GM18861 (cell line): ENCODE results near the gene ZNF853.
"Not testable (repeated sequence)": the region's sequence is repeated elsewhere in the genome, so short reads cannot be mapped to it uniquely, and the experiment has no call there.

Experiments
- ATAC-seq: cut with Tn5 transposase; IDR thresholded peaks from one replicate; pipeline ENCODE4 v1.9.1; 2021; ENCODE audit not compliant: unreplicated experiment

Gene ZNF853

GRCh38 chr7:6606866-6607583 is 8.4 kb upstream of the ZNF853 start:
- no peak for ATAC-seq

- ATAC-seq = no peak
Observed at GRCh38 chr7:6607651-6608051, 7.8 kb upstream of the ZNF853 start.

- ATAC-seq = no peak
Observed at GRCh38 chr7:6608081-6608480, 7.3 kb upstream of the ZNF853 start.

DNA sequence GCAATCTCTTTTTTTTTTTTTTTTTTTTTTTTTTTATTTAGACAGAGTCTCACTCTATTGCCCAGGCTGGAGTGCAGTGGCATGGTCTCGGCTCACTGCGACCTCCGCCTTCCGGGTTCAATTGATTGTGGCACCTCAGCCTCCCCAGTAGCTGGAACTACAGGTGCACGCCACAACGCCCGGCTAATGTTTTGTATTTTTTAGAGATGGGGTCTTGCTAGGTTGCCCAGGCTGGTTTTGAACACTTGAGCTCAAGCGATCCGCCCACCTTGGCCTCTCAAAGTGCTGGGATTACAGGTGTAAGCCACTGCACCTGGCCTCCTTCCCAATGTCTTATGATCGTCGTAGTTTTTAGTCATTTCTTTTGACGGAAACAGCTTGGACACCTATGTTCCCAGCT is 6.6 kb upstream of the ZNF853 start:
- ATAC-seq = no peak

DNA sequence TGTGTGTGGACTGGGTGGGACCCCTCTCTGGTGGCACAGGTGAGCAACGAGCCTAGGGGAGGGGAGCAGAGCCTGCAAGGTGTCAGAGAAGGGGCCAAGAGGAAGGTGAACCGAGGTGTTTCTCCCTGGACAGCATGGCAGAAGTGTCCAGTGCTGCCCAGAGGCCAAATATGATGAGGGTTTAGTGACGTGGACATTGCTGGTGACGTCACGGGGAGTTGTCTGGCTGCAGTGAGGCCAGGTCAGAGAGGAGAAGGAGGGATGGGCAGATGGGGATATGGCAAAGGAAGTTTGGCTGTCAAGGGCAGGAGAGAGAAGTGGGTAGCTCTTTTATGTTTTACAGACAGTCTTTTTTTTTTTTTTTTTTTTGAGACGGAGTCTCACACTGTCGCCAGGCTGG is 2.6 kb upstream of the ZNF853 start:
- ATAC-seq = no peak

DNA sequence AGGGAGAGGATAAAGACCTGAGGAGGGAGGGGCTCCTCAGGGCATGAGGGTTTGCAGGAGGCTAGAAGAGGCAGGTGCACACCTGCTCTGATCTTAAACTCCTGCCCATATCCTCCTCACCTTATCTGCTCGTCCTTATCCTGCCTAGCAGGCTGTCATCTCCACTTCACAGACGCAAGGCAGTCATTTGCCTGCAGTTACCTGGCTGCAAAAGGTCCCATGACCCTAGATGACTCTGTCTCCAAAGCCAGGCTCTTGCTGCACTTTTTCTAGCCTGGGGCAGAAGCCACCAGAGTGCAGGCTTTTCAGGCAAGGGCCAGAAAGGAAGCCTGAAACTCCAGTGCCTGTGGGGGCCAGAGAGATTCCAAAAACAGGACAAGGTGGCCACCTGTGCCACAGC is 1.7 kb upstream of the ZNF853 start:
- ATAC-seq = no peak

DNA sequence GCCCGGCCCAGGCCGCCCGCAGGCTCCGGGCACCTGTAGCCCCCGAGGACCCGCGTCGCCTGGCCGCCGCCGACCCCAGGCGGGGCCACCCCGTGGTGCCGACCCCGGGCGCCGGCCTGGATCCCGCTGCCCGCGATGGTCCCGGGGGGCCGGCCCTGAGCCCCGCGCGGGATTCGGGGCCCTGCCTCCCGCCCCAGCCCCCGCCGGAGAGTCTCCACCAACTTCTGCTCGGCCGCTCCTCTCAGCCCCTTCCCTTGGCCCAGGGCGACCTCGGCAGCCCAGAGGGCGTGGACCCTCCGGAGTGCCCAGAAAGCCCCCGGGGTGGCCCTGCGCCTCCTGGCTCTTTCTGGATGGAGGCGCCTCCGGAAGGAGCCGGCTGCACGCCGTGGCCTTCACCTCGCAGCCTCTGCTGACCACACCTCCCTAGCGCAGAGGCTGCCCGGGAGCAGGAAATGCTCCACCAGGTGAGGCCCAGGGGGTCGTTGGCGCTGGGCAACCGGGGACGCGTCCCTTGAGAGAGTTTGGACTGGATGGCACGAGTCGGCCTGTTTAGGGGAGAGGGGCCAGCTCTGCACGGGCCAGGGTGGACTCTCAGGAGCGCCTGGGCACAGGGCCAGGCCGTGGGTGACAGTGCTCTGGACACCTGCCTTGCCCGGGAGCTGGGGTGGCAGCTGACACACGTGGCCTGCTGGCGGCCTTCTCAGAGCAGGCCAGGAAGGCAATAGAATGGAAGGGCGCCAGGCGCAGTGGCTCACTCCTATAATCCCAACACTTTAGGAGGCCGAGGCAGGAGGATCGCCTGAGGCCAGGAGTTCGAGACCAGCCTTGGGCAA is 529 bp downstream of the ZNF853 start:
- ATAC-seq = no peak

- ATAC-seq = no peak
Observed at GRCh38 chr7:6616854-6617643, 1.6 kb downstream of the ZNF853 start.

- ATAC-seq = no peak
Observed at GRCh38 chr7:6618621-6619020, 3.2 kb downstream of the ZNF853 start.

GRCh38 chr7:6619961-6620360 is 4.6 kb downstream of the ZNF853 start:
- ATAC-seq = no peak

DNA sequence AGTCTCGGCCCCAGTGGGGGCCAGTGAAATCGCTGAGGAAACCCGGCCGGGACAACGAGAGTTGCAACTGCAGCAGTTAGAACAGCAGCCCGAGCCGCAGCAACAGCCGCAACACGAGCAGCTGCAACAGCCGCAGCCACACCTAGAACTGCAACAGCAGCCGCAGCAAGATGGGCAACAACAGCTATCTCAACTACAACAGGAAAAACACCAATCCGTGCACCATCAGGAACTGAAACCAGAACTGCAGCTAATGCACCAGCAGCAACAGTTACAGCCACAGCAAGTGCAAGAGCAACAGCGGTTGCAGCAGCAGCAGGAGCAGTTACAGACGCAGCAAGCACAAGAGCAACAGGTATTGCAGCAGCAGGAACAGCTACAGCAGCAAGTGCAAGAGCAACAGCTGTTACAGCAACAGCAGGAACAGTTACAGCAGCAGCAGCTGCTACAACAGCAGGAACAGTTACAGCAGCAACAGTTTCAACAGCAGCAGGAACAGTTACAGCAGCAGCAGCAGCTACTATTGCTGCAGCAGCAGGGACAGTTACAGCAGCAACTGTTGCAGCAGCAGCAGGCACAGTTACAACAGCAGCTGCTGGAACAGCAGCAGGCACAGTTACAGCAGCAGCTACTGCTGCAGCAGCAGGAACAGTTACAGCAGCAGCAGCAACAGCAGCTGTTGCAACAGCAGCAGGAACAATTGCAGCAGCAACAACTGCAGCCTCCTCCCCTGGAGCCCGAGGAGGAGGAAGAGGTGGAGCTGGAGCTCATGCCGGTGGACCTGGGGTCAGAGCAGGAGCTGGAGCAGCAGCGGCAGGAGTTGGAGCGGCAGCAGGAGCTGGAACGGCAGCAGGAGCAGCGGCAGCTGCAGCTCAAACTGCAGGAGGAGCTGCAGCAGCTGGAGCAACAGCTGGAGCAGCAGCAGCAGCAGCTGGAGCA is 6.1 kb downstream of the ZNF853 start:
- ATAC-seq = no peak

- no peak for ATAC-seq
Observed at GRCh38 chr7:6622134-6622710, 6.8 kb downstream of the ZNF853 start.

GRCh38 chr7:6623589-6624245 is 8.3 kb downstream of the ZNF853 start:
- ATAC-seq = no peak

- ATAC-seq = no peak
Observed at GRCh38 chr7:6624246-6624611, 8.8 kb downstream of the ZNF853 start.

GRCh38 chr7:6628045-6628444 is 12.6 kb downstream of the ZNF853 start:
- no peak for ATAC-seq

DNA sequence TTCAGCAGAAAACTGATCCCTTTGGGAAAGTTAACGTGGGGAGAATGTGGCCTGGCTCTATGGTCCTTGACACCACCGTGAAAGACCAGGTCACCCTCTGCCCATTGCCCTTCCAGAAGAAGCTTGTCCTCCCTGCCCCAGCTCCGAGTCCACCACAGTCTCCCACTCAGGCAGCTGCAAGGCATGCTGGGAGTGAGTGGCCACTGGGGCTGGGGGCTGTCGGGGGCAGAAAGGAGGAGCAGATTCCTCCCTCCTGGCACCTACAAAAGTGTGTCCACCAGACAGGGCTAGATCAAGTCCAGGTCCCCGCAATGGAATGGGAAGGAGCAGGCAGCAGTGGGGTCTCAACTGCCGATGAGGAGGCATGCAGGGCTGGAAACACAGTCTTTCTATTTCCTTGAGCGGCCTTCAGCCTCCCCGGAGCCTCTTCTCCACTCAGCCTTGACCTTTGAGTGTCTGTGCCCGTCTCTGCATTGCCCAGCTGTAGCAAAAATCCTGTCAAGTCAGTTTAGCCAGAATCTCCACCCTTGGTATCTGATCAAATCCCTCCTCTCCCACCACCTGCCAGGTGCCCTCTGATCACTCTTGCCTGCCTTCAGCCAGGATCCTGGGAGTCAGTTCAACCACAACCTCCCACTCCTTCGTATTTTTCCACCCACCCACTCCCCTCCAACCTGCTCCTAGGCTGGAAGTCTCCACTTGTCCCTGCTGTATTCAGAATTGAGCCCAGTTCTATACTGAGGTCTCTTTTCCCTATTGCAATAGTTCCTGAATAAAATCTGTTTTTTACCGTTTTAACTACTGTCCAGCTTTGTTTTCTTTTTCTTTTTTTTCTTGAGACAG is 14.8 kb downstream of the ZNF853 start:
- ATAC-seq = no peak

- ATAC-seq = no peak
Observed at GRCh38 chr7:6631605-6632004, 16.2 kb downstream of the ZNF853 start.

GRCh38 chr7:6634021-6634420 is 18.6 kb downstream of the ZNF853 start:
- ATAC-seq = no peak

DNA sequence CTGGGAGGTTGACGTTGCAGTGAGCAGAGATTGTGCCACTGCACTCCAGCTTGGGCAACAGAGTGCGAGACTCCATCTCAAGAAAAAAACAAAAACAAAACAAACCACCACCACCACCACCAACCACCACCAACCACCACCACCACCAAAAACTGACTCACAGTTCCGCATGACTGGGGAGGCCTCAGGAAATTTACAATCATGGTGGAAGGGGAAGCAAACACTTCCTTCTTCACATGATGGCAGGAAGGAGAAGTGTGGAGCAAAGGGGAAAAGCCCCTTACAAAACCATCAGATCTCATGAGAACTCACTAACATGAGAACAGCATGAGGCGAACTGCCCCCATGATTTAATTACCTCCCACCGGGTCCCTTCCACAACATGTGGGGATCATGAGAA is 19.6 kb downstream of the ZNF853 start:
- ATAC-seq = not testable (repeated sequence)
